ENCODE measurements around the gene KLHDC8A.
A peak's percentile ranks its signal among the peaks of the same experiment; 100 is the strongest.

The KLHDC8A gene

DNA sequence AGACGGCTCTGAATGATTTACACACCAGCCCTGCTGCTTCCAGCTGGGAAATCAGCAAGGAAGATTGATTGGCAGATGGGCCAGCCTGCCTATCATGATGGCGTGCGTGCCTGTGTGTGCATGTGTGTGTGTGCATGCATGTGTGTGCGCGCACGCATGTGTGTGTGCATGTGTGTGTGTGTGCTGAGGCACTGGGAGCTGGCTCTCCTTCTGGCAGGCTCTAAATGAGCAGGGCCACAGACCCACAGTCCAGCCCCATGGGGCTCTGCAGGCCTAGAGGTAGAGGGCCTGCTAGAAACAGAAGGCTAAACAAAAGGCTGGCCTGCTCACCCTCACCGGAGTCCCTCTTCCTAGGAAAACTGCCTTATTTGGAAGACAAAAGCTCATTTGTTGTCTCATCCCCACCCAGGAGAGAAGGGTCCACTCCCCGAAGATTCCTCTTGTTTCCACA lies 6.0 kb downstream of the KLHDC8A start:
- no peak overlapping the region for H2BK120ac ChIP-seq (ENCODE audit: low read depth, low read length)
- no peak overlapping the region for H4K8ac ChIP-seq (ENCODE audit: low read depth, low read length)
- H2AK5ac ChIP-seq (ENCODE audit: low read depth, low read length), result no peak overlapping the region
- no peak overlapping the region for H4K91ac ChIP-seq (ENCODE audit: low read depth, low read length, poor library complexity)
- peak overlapping the region; percentile 23 for H3K4me2 ChIP-seq (ENCODE audit: insufficient read depth, low read length, poor library complexity, severe bottlenecking)
- H3K4me1 ChIP-seq (ENCODE audit: control insufficient read depth in 2 of 2, insufficient read depth in 1 of 2, low read depth in 1 of 2, low read length in 2 of 2), result peaks cover 27 to 48% of the 10 kb centered on the region in 2 donors
- H3K14ac ChIP-seq (ENCODE audit: low read length), result peak overlapping the region; percentile 26
- H3K18ac ChIP-seq (ENCODE audit: low read length), result peak overlapping the region; percentile 87
- peak overlapping the region; percentile 86 for H2BK12ac ChIP-seq (ENCODE audit: low read length)
- H3K79me1 ChIP-seq (ENCODE audit: low read depth, low read length), result peaks cover 7% of the 10 kb centered on the region
- peak overlapping the region; percentile 84 for H3K9ac ChIP-seq (ENCODE audit: low read depth, low read length, poor library complexity)
- no peaks in the 10 kb centered on the region for H3K36me3 ChIP-seq (replicated peaks in 1 of 2; ENCODE audit: control insufficient read depth in 2 of 2, insufficient read depth in 2 of 2, low read length in 2 of 2)
- no peak overlapping the region for H3K23ac ChIP-seq (ENCODE audit: low read depth, low read length, poor library complexity)
- WGBS, 2 donors (ENCODE audit: extremely low coverage in 2 of 2, insufficient read length in 2 of 2, insufficient replicate concordance in 1 of 2), result no CpG with 5 or more reads among the region's 8 CpGs
- no peaks in the 10 kb centered on the region for H3K9me3 ChIP-seq (replicated peaks in 1 of 2; ENCODE audit: control insufficient read depth in 2 of 2, insufficient read depth in 1 of 2, low read depth in 1 of 2, low read length in 2 of 2)
- H3K27me3 ChIP-seq (ENCODE audit: control insufficient read depth in 3 of 3, insufficient read depth in 3 of 3, low read depth in 1 of 3, low read length in 3 of 3), result peaks cover 0 to 3% (median 0%) of the 10 kb centered on the region in 3 experiments
- peak overlapping the region; percentile 39 for H3K4ac ChIP-seq (ENCODE audit: low read length)
- no peak overlapping the region for H2BK15ac ChIP-seq (ENCODE audit: low read length)
- no peak overlapping the region for H2BK5ac ChIP-seq (ENCODE audit: low read length)
- DNase-seq (ENCODE audit: low spot score), result no peak
- no peak overlapping the region for H3K4me3 ChIP-seq (ENCODE audit: low read length in 2 of 2)
- peak overlapping the region; percentile 88 for H3K27ac ChIP-seq (replicated peaks; ENCODE audit: low read length)
- peak overlapping the region; percentile 47 for H2AFZ ChIP-seq (ENCODE audit: low read length)

DNA sequence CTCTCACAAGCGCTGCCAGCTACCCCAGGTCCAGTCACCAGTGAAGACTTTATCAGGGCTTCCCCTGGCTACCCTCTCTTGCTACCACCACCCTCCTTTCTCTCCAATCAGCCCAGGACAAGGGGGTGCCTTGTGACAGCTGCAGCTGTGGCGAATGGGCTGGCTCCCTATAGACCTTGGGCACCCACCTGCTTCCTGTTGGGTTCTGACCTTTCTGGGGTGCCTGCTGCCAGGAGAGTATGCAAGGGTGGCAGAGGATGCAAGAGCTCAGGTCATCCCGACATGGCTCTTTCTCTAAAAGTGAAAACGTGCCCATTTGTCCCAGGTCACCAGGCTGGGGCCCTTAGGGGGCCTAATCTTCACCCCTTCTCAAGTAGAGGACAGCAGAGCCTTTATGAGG lies 6.6 kb downstream of the KLHDC8A start:
- peaks cover 0 to 3% (median 0%) of the 10 kb centered on the region in 3 experiments for H3K27me3 ChIP-seq (ENCODE audit: control insufficient read depth in 3 of 3, insufficient read depth in 3 of 3, low read depth in 1 of 3, low read length in 3 of 3)
- peaks cover 25 to 47% of the 10 kb centered on the region in 2 donors for H3K4me1 ChIP-seq (ENCODE audit: control insufficient read depth in 2 of 2, insufficient read depth in 1 of 2, low read depth in 1 of 2, low read length in 2 of 2)
- H3K79me1 ChIP-seq (ENCODE audit: low read depth, low read length), result peaks cover 7% of the 10 kb centered on the region
- H2BK5ac ChIP-seq (ENCODE audit: low read length), result peak overlapping the region; percentile 43
- H3K9me3 ChIP-seq (replicated peaks in 1 of 2; ENCODE audit: control insufficient read depth in 2 of 2, insufficient read depth in 1 of 2, low read depth in 1 of 2, low read length in 2 of 2), result no peaks in the 10 kb centered on the region
- no peak overlapping the region for H3K9ac ChIP-seq (ENCODE audit: low read depth, low read length, poor library complexity)
- peak overlapping the region; percentile 89 for H3K18ac ChIP-seq (ENCODE audit: low read length)
- WGBS, 2 donors (ENCODE audit: extremely low coverage in 2 of 2, insufficient read length in 2 of 2, insufficient replicate concordance in 1 of 2), result no CpG with 5 or more reads among the region's 4 CpGs
- H3K14ac ChIP-seq (ENCODE audit: low read length), result no peak overlapping the region
- no peaks in the 10 kb centered on the region for H3K36me3 ChIP-seq (replicated peaks in 1 of 2; ENCODE audit: control insufficient read depth in 2 of 2, insufficient read depth in 2 of 2, low read length in 2 of 2)
- H2BK15ac ChIP-seq (ENCODE audit: low read length), result no peak overlapping the region
- no peak overlapping the region for H3K4me3 ChIP-seq (ENCODE audit: low read length in 2 of 2)
- H2BK12ac ChIP-seq (ENCODE audit: low read length), result peak overlapping the region; percentile 25
- peak overlapping the region; percentile 88 for H3K27ac ChIP-seq (replicated peaks; ENCODE audit: low read length)
- no peak overlapping the region for H3K4ac ChIP-seq (ENCODE audit: low read length)
- no peak overlapping the region for H2BK120ac ChIP-seq (ENCODE audit: low read depth, low read length)
- H2AK5ac ChIP-seq (ENCODE audit: low read depth, low read length), result peak overlapping the region; percentile 61
- DNase-seq (ENCODE audit: low spot score), result no peak
- H3K23ac ChIP-seq (ENCODE audit: low read depth, low read length, poor library complexity), result no peak overlapping the region
- peak overlapping the region; percentile 47 for H2AFZ ChIP-seq (ENCODE audit: low read length)
- no peak overlapping the region for H3K4me2 ChIP-seq (ENCODE audit: insufficient read depth, low read length, poor library complexity, severe bottlenecking)
- peak overlapping the region; percentile 24 for H4K8ac ChIP-seq (ENCODE audit: low read depth, low read length)
- no peak overlapping the region for H4K91ac ChIP-seq (ENCODE audit: low read depth, low read length, poor library complexity)

DNA sequence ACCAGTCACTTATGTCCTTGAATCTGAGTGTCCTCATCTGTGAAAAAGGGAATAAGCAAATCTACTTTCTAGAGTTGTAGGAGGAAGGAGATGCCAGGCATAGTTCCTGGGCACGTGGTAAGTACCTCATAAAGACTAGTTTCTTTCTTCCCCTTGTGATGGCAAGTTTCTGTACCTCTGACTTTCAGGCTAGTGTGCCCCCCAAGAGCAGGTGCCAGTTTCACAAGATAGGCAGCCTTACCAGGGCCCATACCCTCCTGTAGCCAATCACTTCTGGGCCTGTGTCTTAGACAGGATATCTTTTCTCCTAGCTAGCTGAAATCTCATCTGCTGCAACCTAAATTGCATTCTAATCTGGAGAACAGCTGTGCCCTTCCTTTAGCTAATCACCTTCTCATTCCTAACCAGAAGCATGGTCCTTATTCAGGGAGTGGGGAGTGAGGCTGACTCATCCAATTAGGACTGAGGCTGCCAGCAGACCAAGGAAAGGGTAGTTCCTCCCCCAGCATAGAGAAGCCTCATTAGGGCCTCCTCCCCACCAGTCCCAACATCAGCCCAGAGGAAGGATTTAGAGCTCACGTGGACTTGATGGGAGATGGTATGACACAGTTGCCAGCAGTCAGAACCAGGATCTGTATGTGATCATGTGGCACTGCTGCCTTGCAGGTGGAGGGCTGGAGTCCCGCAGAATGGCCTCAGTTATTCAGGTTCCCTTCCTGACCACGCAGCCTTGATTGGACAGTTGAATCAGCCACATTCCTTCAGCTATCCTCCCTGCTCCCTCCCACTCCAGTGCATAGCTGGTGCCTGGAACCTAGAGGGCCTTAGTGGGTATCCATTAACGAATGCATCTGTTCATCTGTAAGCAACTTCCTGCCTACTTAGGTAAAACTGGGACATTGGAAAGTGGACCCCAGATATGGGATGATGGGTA lies 7.9 kb downstream of the KLHDC8A start:
- Histone ChIP-seq H3K23ac (ENCODE audit: low read depth, low read length, poor library complexity) (no peak overlapping the region), H4K91ac (ENCODE audit: low read depth, low read length, poor library complexity) (no peak overlapping the region), H2BK12ac (ENCODE audit: low read length) (no peak overlapping the region), H3K79me1 (ENCODE audit: low read depth, low read length) (peaks cover 5% of the 10 kb centered on the region), H3K27me3 (ENCODE audit: control insufficient read depth in 3 of 3, insufficient read depth in 3 of 3, low read depth in 1 of 3, low read length in 3 of 3) (peaks cover 0 to 14% (median 6%) of the 10 kb centered on the region in 3 experiments), H3K27ac (replicated peaks; ENCODE audit: low read length) (peak overlapping the region; percentile 68), H2AK5ac (ENCODE audit: low read depth, low read length) (no peak overlapping the region), H2AFZ (ENCODE audit: low read length) (no peak overlapping the region), H3K4me2 (ENCODE audit: insufficient read depth, low read length, poor library complexity, severe bottlenecking) (no peak overlapping the region), H3K4me1 (ENCODE audit: control insufficient read depth in 2 of 2, insufficient read depth in 1 of 2, low read depth in 1 of 2, low read length in 2 of 2) (peaks cover 22 to 46% of the 10 kb centered on the region in 2 donors), H4K8ac (ENCODE audit: low read depth, low read length) (no peak overlapping the region), H3K9ac (ENCODE audit: low read depth, low read length, poor library complexity) (no peak overlapping the region), H3K9me3 (replicated peaks in 1 of 2; ENCODE audit: control insufficient read depth in 2 of 2, insufficient read depth in 1 of 2, low read depth in 1 of 2, low read length in 2 of 2) (no peaks in the 10 kb centered on the region), H3K14ac (ENCODE audit: low read length) (no peak overlapping the region), H3K4me3 (ENCODE audit: low read length in 2 of 2) (no peak overlapping the region), H2BK120ac (ENCODE audit: low read depth, low read length) (no peak overlapping the region), H3K18ac (ENCODE audit: low read length) (no peak overlapping the region), H2BK15ac (ENCODE audit: low read length) (no peak overlapping the region), H3K36me3 (replicated peaks in 1 of 2; ENCODE audit: control insufficient read depth in 2 of 2, insufficient read depth in 2 of 2, low read length in 2 of 2) (no peaks in the 10 kb centered on the region), H3K4ac (ENCODE audit: low read length) (no peak overlapping the region), H2BK5ac (ENCODE audit: low read length) (no peak overlapping the region)
- no CpG with 5 or more reads among the region's 5 CpGs for WGBS, 2 donors (ENCODE audit: extremely low coverage in 2 of 2, insufficient read length in 2 of 2, insufficient replicate concordance in 1 of 2)
- DNase-seq (ENCODE audit: low spot score), result no peak

DNA sequence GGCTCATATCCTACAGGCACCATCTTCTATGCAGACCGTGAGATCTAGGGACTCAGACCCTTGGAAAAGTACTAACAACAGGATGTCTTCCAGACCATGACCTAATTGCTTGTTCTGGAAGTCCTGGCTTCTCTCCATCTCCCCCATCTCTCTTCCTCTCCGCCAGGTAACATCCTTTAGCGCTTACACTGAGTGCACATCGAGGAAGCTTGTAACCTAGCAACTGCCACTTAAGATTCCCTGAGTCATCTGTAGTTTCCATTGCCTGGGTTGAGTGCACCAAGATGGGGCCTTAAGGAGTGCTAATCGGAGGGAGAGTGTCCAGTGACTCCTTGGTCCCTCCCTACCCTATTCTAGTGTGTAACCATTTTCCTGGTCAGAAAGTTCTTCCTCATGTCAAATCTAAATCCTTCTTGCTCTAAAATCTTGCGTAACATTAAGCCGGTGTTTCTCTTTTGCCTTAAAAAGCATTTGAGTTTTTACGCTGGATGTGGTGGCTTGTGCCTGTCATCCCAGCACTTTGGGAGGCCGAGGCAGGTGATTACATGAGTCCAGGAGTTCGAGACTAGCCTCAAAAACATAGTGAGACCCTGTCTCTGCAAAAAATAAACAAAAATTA lies 9.7 kb downstream of the KLHDC8A start:
- Histone ChIP-seq H3K79me1 (ENCODE audit: low read depth, low read length) (peaks cover 2% of the 10 kb centered on the region), H3K4me2 (ENCODE audit: insufficient read depth, low read length, poor library complexity, severe bottlenecking) (no peak overlapping the region), H3K4me3 (ENCODE audit: low read length in 2 of 2) (no peak overlapping the region), H2BK5ac (ENCODE audit: low read length) (no peak overlapping the region), H4K8ac (ENCODE audit: low read depth, low read length) (no peak overlapping the region), H3K4ac (ENCODE audit: low read length) (no peak overlapping the region), H4K91ac (ENCODE audit: low read depth, low read length, poor library complexity) (no peak overlapping the region), H2BK12ac (ENCODE audit: low read length) (no peak overlapping the region), H3K27ac (replicated peaks; ENCODE audit: low read length) (no peak overlapping the region), H3K27me3 (ENCODE audit: control insufficient read depth in 3 of 3, insufficient read depth in 3 of 3, low read depth in 1 of 3, low read length in 3 of 3) (peaks cover 0 to 32% (median 15%) of the 10 kb centered on the region in 3 experiments), H3K4me1 (ENCODE audit: control insufficient read depth in 2 of 2, insufficient read depth in 1 of 2, low read depth in 1 of 2, low read length in 2 of 2) (peaks cover 17 to 40% of the 10 kb centered on the region in 2 donors), H2AK5ac (ENCODE audit: low read depth, low read length) (no peak overlapping the region), H2BK120ac (ENCODE audit: low read depth, low read length) (no peak overlapping the region), H3K14ac (ENCODE audit: low read length) (no peak overlapping the region), H3K9ac (ENCODE audit: low read depth, low read length, poor library complexity) (no peak overlapping the region), H2AFZ (ENCODE audit: low read length) (no peak overlapping the region), H3K36me3 (replicated peaks in 1 of 2; ENCODE audit: control insufficient read depth in 2 of 2, insufficient read depth in 2 of 2, low read length in 2 of 2) (no peaks in the 10 kb centered on the region), H2BK15ac (ENCODE audit: low read length) (no peak overlapping the region), H3K18ac (ENCODE audit: low read length) (no peak overlapping the region), H3K9me3 (replicated peaks in 1 of 2; ENCODE audit: control insufficient read depth in 2 of 2, insufficient read depth in 1 of 2, low read depth in 1 of 2, low read length in 2 of 2) (peaks cover 0 to 2% of the 10 kb centered on the region in 2 donors), H3K23ac (ENCODE audit: low read depth, low read length, poor library complexity) (no peak overlapping the region)
- no CpG with 5 or more reads among the region's 10 CpGs for WGBS, 2 donors (ENCODE audit: extremely low coverage in 2 of 2, insufficient read length in 2 of 2, insufficient replicate concordance in 1 of 2)
- DNase-seq (ENCODE audit: low spot score), result no peak

All from neuronal stem cell (in vitro differentiated cells).